SU-DHL-6 (cell line): ENCODE measurements around the gene STK32A.

ENCODE experiments used
- H2AFZ ChIP-seq: fragments of 200-600 bp; sonication (generic); 2 replicates; pipeline ENCODE4 v1.6.1; 2014; ENCODE audit warnings: low read depth, mild to moderate bottlenecking, moderate library complexity, mixed read lengths, antibody characterized with exemption, low read length; ENCODE audit not compliant: severe bottlenecking
- H3F3A ChIP-seq: fragments of 200-600 bp; shearing (Covaris generic); 2 replicates; pipeline ENCODE4 v1.6.0; 2016; ENCODE audit warnings: antibody characterized with exemption, mild to moderate bottlenecking; ENCODE audit not compliant: insufficient read depth
- H3K27ac ChIP-seq: fragments of 200-600 bp; sonication (generic); 2 replicates; pipeline ENCODE4 v1.5.1; 2016; ENCODE audit warnings: low read depth, mild to moderate bottlenecking, low read length, moderate library complexity, mixed read lengths
- H3K27me3 ChIP-seq: fragments of 200-600 bp; sonication (generic), shearing (Covaris generic); 2 replicates; pipeline ENCODE4 v1.6.0; 2014; ENCODE audit warnings: mild to moderate bottlenecking, low read length
- H3K36me3 ChIP-seq: fragments of 200-600 bp; sonication (generic); 2 replicates; pipeline ENCODE4 v1.6.1; 2014; ENCODE audit warnings: mild to moderate bottlenecking, low read length, mixed read lengths
- H3K4me2 ChIP-seq: fragments of 300-600, 200-600 bp; shearing (Covaris generic), sonication (generic); 2 replicates; pipeline ENCODE4 v1.6.0; 2014; ENCODE audit warnings: low read length, low read depth, mild to moderate bottlenecking; ENCODE audit not compliant: poor library complexity, severe bottlenecking
- H3K4me3 ChIP-seq: fragments of 200-600 bp; sonication (generic); 2 replicates; pipeline ENCODE4 v1.5.1; 2014; ENCODE audit warnings: antibody characterized with exemption, low read length, mild to moderate bottlenecking, mixed read lengths; ENCODE audit not compliant: insufficient read depth, poor library complexity, severe bottlenecking
- H3K79me2 ChIP-seq: fragments of 200-600 bp; sonication (generic); 2 replicates; pipeline ENCODE4 v1.6.1; 2014; ENCODE audit warnings: mild to moderate bottlenecking, low read length, moderate library complexity; ENCODE audit not compliant: insufficient read depth
- H3K9ac ChIP-seq: fragments of 200-600 bp; sonication (generic); 2 replicates; pipeline ENCODE4 v1.7.0; 2014; ENCODE audit warnings: mild to moderate bottlenecking, low read length
- H3K9me2 ChIP-seq: fragments of 200-600 bp; sonication (generic); replicated peaks from 2 replicates; pipeline ENCODE4 v1.6.1; 2014; ENCODE audit warnings: low read length; ENCODE audit not compliant: insufficient read depth
- H3K9me3 ChIP-seq: fragments of 200-600 bp; sonication (generic); 2 replicates; pipeline ENCODE4 v1.6.1; 2014; ENCODE audit warnings: low read length, mixed read lengths; ENCODE audit not compliant: insufficient read depth
- H4K20me1 ChIP-seq: fragments of 200-600 bp; sonication (generic); 2 replicates; pipeline ENCODE4 v1.6.1; 2014; ENCODE audit warnings: low read depth, mild to moderate bottlenecking, antibody characterized with exemption, low read length, moderate library complexity, mixed read lengths
- CTCF ChIP-seq: fragments of 200-600 bp; sonication (generic); IDR thresholded peaks from one replicate; pipeline ENCODE4 v1.5.1; 2017; ENCODE audit warnings: antibody characterized with exemption, mild to moderate bottlenecking, low read length, moderate library complexity; ENCODE audit not compliant: insufficient read depth, poor library complexity, severe bottlenecking
- EZH2phosphoT487 ChIP-seq: fragments of 200-600 bp; sonication (generic), shearing (Covaris generic); conservative IDR thresholded peaks from 2 replicates; pipeline ENCODE4 v1.6.1; 2018; ENCODE audit warnings: mild to moderate bottlenecking, antibody characterized with exemption, low read length, moderate library complexity, mixed read lengths

Gene STK32A

GRCh38 chr5:147417135-147417813 lies 182.4 kb downstream of the STK32A start:
- H3K27me3 ChIP-seq: no peaks in the 10 kb centered on the region
- no peak overlapping the region for H3K9ac ChIP-seq
- H3K4me3 ChIP-seq: no peak overlapping the region
- H4K20me1 ChIP-seq: no peaks in the 10 kb centered on the region
- no peaks in the 10 kb centered on the region for H3F3A ChIP-seq
- H3K36me3 ChIP-seq: no peaks in the 10 kb centered on the region
- no peaks in the 10 kb centered on the region for H3K9me2 ChIP-seq
- TF ChIP-seq EZH2phosphoT487 (no peak), CTCF (no peak)
- no peak overlapping the region for H2AFZ ChIP-seq
- no peak overlapping the region for H3K27ac ChIP-seq
- no peak overlapping the region for H3K4me2 ChIP-seq
- no peaks in the 10 kb centered on the region for H3K79me2 ChIP-seq
- H3K9me3 ChIP-seq: no peaks in the 10 kb centered on the region

DNA sequence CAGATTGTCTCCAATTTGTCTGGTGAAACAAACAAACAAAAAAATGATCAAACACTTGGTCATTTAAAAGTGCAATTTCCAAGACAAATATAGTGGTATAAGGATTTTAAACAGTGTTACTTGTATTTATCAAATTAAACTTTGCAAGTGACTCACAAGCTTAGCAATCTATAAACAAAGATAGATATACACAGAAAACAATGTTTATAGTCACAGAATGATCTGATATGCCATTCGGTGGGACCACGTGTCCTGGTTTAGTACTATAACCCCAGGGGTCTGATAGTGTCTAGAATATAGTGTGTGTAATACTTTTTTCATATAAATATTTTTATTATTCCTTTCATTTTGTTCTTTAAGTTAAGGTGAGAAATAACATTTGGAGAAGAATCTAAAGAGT lies 183.8 kb downstream of the STK32A start:
- Histone ChIP-seq H3K27me3 (no peaks in the 10 kb centered on the region), H3K9me2 (no peaks in the 10 kb centered on the region), H4K20me1 (no peaks in the 10 kb centered on the region), H3K36me3 (no peaks in the 10 kb centered on the region), H3K79me2 (no peaks in the 10 kb centered on the region), H2AFZ (no peak overlapping the region), H3K9ac (no peak overlapping the region), H3K4me2 (no peak overlapping the region), H3K4me3 (no peak overlapping the region), H3K9me3 (no peaks in the 10 kb centered on the region), H3K27ac (no peak overlapping the region), H3F3A (no peaks in the 10 kb centered on the region)
- TF ChIP-seq CTCF (no peak), EZH2phosphoT487 (no peak)

DNA sequence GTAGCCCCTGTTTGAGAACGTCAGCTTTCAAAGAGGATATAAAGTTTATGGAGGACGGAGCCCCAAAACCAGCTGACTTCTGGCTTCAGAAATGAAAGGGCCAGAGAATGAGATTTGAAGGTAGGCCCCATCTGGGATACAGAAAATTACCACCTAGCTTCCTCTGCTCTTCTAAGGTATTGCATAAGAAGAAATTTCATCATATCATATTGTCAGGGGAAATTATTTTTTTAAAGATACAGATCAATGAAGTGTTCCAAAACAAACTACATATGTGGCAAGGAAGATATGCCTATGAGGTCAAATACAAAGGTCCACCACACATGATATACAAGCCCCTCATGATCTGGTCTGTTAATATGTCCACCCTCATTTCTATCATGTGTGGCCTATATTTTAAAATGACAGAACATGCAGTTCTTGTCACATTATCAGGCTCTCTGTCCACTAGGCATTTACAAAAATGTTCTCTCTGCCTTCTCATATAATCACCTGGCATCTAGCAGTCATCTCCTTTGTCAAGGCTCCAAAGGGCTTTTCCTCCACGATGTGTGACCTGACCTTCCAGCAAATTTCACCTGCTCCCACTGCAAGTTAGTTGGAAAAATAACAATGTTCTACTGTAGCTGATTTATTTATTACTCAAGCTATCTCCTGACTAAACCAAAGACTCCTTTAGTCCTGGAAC lies 192.0 kb downstream of the STK32A start:
- H3F3A ChIP-seq: no peaks in the 10 kb centered on the region
- H3K36me3 ChIP-seq: no peaks in the 10 kb centered on the region
- H3K27me3 ChIP-seq: no peaks in the 10 kb centered on the region
- no peak overlapping the region for H2AFZ ChIP-seq
- H3K4me2 ChIP-seq: no peak overlapping the region
- no peaks in the 10 kb centered on the region for H3K79me2 ChIP-seq
- no peaks in the 10 kb centered on the region for H3K9me2 ChIP-seq
- no peak overlapping the region for H3K9ac ChIP-seq
- no peaks in the 10 kb centered on the region for H3K9me3 ChIP-seq
- TF ChIP-seq EZH2phosphoT487 (no peak), CTCF (no peak)
- H4K20me1 ChIP-seq: no peaks in the 10 kb centered on the region
- no peak overlapping the region for H3K27ac ChIP-seq
- H3K4me3 ChIP-seq: no peak overlapping the region
